Neural progenitor cell (in vitro differentiated cells): Measurements from ENCODE around the gene IBTK. TPM values are rescaled to one million over a fixed set of nuclear protein-coding genes. Genes with fewer than 3 reads are reported as not detected.

Source experiments
- DNase-seq: peaks from one replicate; pipeline ENCODE4 v3.0.0-alpha.2; 2016; ENCODE audit warnings: low spot score
- H2AFZ ChIP-seq: fragments of 200-600 bp; sonication (generic); replicated peaks from 2 replicates; pipeline ENCODE4 v1.6.1; 2016; ENCODE audit warnings: antibody characterized with exemption
- H3F3A ChIP-seq: fragments of 200-600 bp; sonication (generic); 2 replicates; pipeline ENCODE4 v1.6.1; 2016; ENCODE audit warnings: antibody characterized with exemption, low read depth
- H3K27ac ChIP-seq: fragments of 200-600 bp; sonication (generic); 2 replicates; pipeline ENCODE4 v1.5.1; 2016; ENCODE audit warnings: mild to moderate bottlenecking
- H3K27me3 ChIP-seq: fragments of 200-600 bp; sonication (generic); 2 replicates; pipeline ENCODE4 v1.6.1; 2016; ENCODE audit warnings: mild to moderate bottlenecking, moderate library complexity
- H3K36me3 ChIP-seq: fragments of 200-600 bp; sonication (generic); 2 replicates; pipeline ENCODE4 v1.5.1; 2016
- H3K4me1 ChIP-seq: fragments of 200-600 bp; sonication (generic); 2 replicates; pipeline ENCODE4 v1.6.1; 2016; ENCODE audit warnings: mixed run types
- H3K4me2 ChIP-seq: fragments of 200-600 bp; sonication (generic); 2 replicates; pipeline ENCODE4 v1.6.1; 2016
- H3K4me3 ChIP-seq: fragments of 200-600 bp; sonication (generic); 2 replicates; pipeline ENCODE4 v1.5.1; 2016
- H3K79me2 ChIP-seq: fragments of 200-600 bp; sonication (generic); 2 replicates; pipeline ENCODE4 v1.6.1; 2016; ENCODE audit warnings: low read depth
- H3K9ac ChIP-seq: fragments of 200-600 bp; sonication (generic); 2 replicates; pipeline ENCODE4 v1.6.1; 2016
- H3K9me3 ChIP-seq: fragments of 200-600 bp; sonication (generic); 2 replicates; pipeline ENCODE4 v1.5.1; 2016; ENCODE audit warnings: low read depth
- H4K20me1 ChIP-seq: fragments of 200-600 bp; sonication (generic); 2 replicates; pipeline ENCODE4 v1.6.1; 2016; ENCODE audit warnings: low read depth
- H3K27ac Mint-ChIP-seq: 3 replicates; pipeline ENCODE4 v1.8.0; 2021; ENCODE audit warnings: mixed read lengths
- H3K27me3 Mint-ChIP-seq: 2 replicates; pipeline ENCODE4 v1.8.0; 2022; ENCODE audit warnings: low read depth, mild to moderate bottlenecking, inconsistent platforms, moderate library complexity, mixed read lengths; ENCODE audit not compliant: insufficient read depth
- H3K36me3 Mint-ChIP-seq: 3 replicates; pipeline ENCODE4 v1.8.0; 2021; ENCODE audit warnings: mixed read lengths
- H3K4me1 Mint-ChIP-seq: 3 replicates; pipeline ENCODE4 v1.8.0; 2021; ENCODE audit warnings: mixed read lengths
- H3K4me3 Mint-ChIP-seq: 3 replicates; pipeline ENCODE4 v1.8.0; 2021; ENCODE audit warnings: mild to moderate bottlenecking, moderate library complexity, mixed read lengths
- H3K9me3 Mint-ChIP-seq: 3 replicates; pipeline ENCODE4 v1.8.0; 2020; ENCODE audit warnings: mixed read lengths
- CTCF ChIP-seq: fragments of 200-600 bp; sonication (generic); IDR thresholded peaks from 2 replicates; pipeline ENCODE4 v1.5.1; 2017; ENCODE audit warnings: antibody characterized with exemption, mild to moderate bottlenecking
- EZH2 ChIP-seq: fragments of 200-600 bp; sonication (generic); IDR thresholded peaks from 2 replicates; pipeline ENCODE4 v1.6.1; 2017; ENCODE audit warnings: antibody characterized with exemption, mild to moderate bottlenecking, moderate library complexity
- EZH2phosphoT487 ChIP-seq: fragments of 200-600 bp; sonication (generic); IDR thresholded peaks from 2 replicates; pipeline ENCODE4 v1.6.1; 2017; ENCODE audit warnings: antibody characterized with exemption
- total RNA-seq: library from RNA; depleted of rRNA; stranded (reverse); fragments of >200 nt; gene quantifications from 2 replicates; pipeline ENCODE4 v1.2.3, GENCODE V29; 2015; ENCODE audit warnings: low replicate concordance

IBTK gene
- total RNA-seq, 1 donor from 2014 or later, result 33.7 TPM

- Mint-ChIP-seq H3K27ac (peak overlapping the region; percentile 98), H3K36me3 (peaks cover 32% of the 10 kb centered on the region), H3K27me3 (peaks cover 6% of the 10 kb centered on the region), H3K4me1 (peaks cover 34% of the 10 kb centered on the region), H3K4me3 (peak overlapping the region; percentile 98), H3K9me3 (peaks cover 14% of the 10 kb centered on the region)
- no peak for DNase-seq
- H3K4me2 ChIP-seq, result peak overlapping the region; percentile 91
- peaks cover 56% of the 10 kb centered on the region for H3K79me2 ChIP-seq
- no peak overlapping the region for H3K27ac ChIP-seq
- H3K36me3 ChIP-seq, result no peaks in the 10 kb centered on the region
- H3K4me1 ChIP-seq, result peaks cover 22% of the 10 kb centered on the region
- peak overlapping the region; percentile 77 for H3K4me3 ChIP-seq
- H3F3A ChIP-seq, result peaks cover 28% of the 10 kb centered on the region
- no peaks in the 10 kb centered on the region for H3K9me3 ChIP-seq
- no peak overlapping the region for H2AFZ ChIP-seq
- H3K9ac ChIP-seq, result no peak overlapping the region
- peaks cover 5% of the 10 kb centered on the region for H4K20me1 ChIP-seq
- TF ChIP-seq EZH2, result no peak
- TF ChIP-seq CTCF, result no peak
- no peak for TF ChIP-seq EZH2phosphoT487
- no peaks in the 10 kb centered on the region for H3K27me3 ChIP-seq
Observed at GRCh38 chr6:82246370-82246769, 1.2 kb downstream of the IBTK start.

GRCh38 chr6:82245376-82245775 is 2.2 kb downstream of the IBTK start:
- peaks cover 32% of the 10 kb centered on the region for H3K36me3 Mint-ChIP-seq
- H3K9ac ChIP-seq, result no peak overlapping the region
- no peaks in the 10 kb centered on the region for H3K27me3 ChIP-seq
- peaks cover 27% of the 10 kb centered on the region for H3K4me1 ChIP-seq
- peaks cover 6% of the 10 kb centered on the region for H3K27me3 Mint-ChIP-seq
- no peak overlapping the region for H3K4me3 ChIP-seq
- H3K27ac ChIP-seq, result no peak overlapping the region
- peaks cover 6% of the 10 kb centered on the region for H4K20me1 ChIP-seq
- no peak overlapping the region for H2AFZ ChIP-seq
- TF ChIP-seq CTCF, result no peak
- no peak for TF ChIP-seq EZH2
- TF ChIP-seq EZH2phosphoT487, result no peak
- no peaks in the 10 kb centered on the region for H3K36me3 ChIP-seq
- peaks cover 32% of the 10 kb centered on the region for H3K4me1 Mint-ChIP-seq
- peak overlapping the region; percentile 5 for H3K27ac Mint-ChIP-seq
- H3K9me3 ChIP-seq, result no peaks in the 10 kb centered on the region
- peak overlapping the region; percentile 79 for H3K4me3 Mint-ChIP-seq
- peaks cover 66% of the 10 kb centered on the region for H3K79me2 ChIP-seq
- peaks cover 18% of the 10 kb centered on the region for H3K9me3 Mint-ChIP-seq
- H3F3A ChIP-seq, result peaks cover 36% of the 10 kb centered on the region
- DNase-seq, result no peak
- H3K4me2 ChIP-seq, result peak overlapping the region; percentile 91

- Histone ChIP-seq H3K27ac (no peak overlapping the region), H3K4me3 (no peak overlapping the region), H3K4me2 (no peak overlapping the region), H4K20me1 (peaks cover 11% of the 10 kb centered on the region), H2AFZ (no peak overlapping the region), H3K36me3 (no peaks in the 10 kb centered on the region), H3K79me2 (peaks cover 80% of the 10 kb centered on the region), H3K9ac (no peak overlapping the region), H3K9me3 (peaks cover 4% of the 10 kb centered on the region), H3K27me3 (no peaks in the 10 kb centered on the region), H3F3A (peaks cover 45% of the 10 kb centered on the region), H3K4me1 (peaks cover 37% of the 10 kb centered on the region)
- Mint-ChIP-seq H3K4me3 (no peak overlapping the region), H3K9me3 (peaks cover 18% of the 10 kb centered on the region), H3K36me3 (peaks cover 41% of the 10 kb centered on the region), H3K27ac (no peak overlapping the region), H3K27me3 (peaks cover 6% of the 10 kb centered on the region), H3K4me1 (peaks cover 40% of the 10 kb centered on the region)
- no peak for DNase-seq
- TF ChIP-seq EZH2 (no peak), CTCF (no peak), EZH2phosphoT487 (no peak)
Observed at GRCh38 chr6:82243884-82244283, 3.7 kb downstream of the IBTK start.
